ENCODE measurements around the gene METTL24. TPM values are rescaled to one million over a fixed set of nuclear protein-coding genes. Genes with fewer than 3 reads are reported as not detected.

Gene METTL24
- total RNA-seq, 1 experiment from 2014 or later: not detected

GRCh38 chr6:110284855-110285254 is 73.3 kb downstream of the METTL24 start:
- H3K9me2 ChIP-seq (ENCODE audit: insufficient read depth): no peaks in the 10 kb centered on the region
- H2AFZ ChIP-seq: no peak overlapping the region
- ChIA-PET POLR2A (ENCODE audit: unreplicated experiment) (no interaction called here), CTCF (no interaction called here)
- no peaks in the 10 kb centered on the region for H3F3A ChIP-seq (ENCODE audit: insufficient read depth, low read depth)
- no peak overlapping the region for H3K27ac ChIP-seq
- no peak for DNase-seq
- intact Hi-C loops (cut with micrococcal nuclease; ENCODE audit: unreplicated experiment): no loop called here
- no peak overlapping the region for H3K4me3 ChIP-seq
- no TSS peak for BruUV-seq (replicated peaks)
- H4K20me1 ChIP-seq (ENCODE audit: insufficient read depth): no peaks in the 10 kb centered on the region
- no peaks in the 10 kb centered on the region for H3K9me3 ChIP-seq (ENCODE audit: insufficient read depth, low read depth)
- H3K4me1 ChIP-seq (replicated peaks; ENCODE audit: insufficient read depth): no peaks in the 10 kb centered on the region
- TF ChIP-seq, protein P1, sequence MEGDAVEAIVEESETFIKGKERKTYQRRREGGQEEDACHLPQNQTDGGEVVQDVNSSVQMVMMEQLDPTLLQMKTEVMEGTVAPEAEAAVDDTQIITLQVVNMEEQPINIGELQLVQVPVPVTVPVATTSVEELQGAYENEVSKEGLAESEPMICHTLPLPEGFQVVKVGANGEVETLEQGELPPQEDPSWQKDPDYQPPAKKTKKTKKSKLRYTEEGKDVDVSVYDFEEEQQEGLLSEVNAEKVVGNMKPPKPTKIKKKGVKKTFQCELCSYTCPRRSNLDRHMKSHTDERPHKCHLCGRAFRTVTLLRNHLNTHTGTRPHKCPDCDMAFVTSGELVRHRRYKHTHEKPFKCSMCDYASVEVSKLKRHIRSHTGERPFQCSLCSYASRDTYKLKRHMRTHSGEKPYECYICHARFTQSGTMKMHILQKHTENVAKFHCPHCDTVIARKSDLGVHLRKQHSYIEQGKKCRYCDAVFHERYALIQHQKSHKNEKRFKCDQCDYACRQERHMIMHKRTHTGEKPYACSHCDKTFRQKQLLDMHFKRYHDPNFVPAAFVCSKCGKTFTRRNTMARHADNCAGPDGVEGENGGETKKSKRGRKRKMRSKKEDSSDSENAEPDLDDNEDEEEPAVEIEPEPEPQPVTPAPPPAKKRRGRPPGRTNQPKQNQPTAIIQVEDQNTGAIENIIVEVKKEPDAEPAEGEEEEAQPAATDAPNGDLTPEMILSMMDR (conservative IDR thresholded peaks at IDR 0.05): no peak
- no peak for TF ChIP-seq EZH2 (IDR thresholded peaks at IDR 0.05; ENCODE audit: low read depth)
- H3K27me3 ChIP-seq (ENCODE audit: insufficient read depth, low read depth): no peaks in the 10 kb centered on the region
- H3K36me3 ChIP-seq (ENCODE audit: low read depth): no peaks in the 10 kb centered on the region
- H3K79me2 ChIP-seq (ENCODE audit: low read depth): no peaks in the 10 kb centered on the region
- H3K4me2 ChIP-seq: no peak overlapping the region

DNA sequence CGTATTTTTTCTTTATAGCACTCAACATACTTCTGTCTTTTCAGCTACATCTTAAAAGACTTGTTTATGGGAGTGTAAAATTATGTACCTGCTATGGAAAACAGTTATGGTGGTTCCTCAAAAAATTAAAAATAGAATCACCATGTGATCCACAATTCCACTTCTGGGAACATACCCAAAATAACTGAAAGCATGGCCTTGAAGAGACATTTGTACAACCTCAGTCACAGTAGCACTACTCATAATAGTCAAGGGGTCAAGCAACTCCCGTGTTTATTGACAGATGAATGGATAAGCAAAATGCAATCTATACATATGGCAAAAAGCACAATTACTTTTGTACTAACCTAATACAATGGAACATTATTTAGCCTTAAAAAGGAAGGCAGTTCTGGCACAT is 74.5 kb downstream of the METTL24 start:
- intact Hi-C loops (cut with micrococcal nuclease; ENCODE audit: unreplicated experiment): no loop called here
- no peaks in the 10 kb centered on the region for H3K79me2 ChIP-seq (ENCODE audit: low read depth)
- ChIA-PET POLR2A (ENCODE audit: unreplicated experiment) (no interaction called here), CTCF (no interaction called here)
- DNase-seq: no peak
- H3K27ac ChIP-seq: no peak overlapping the region
- H3F3A ChIP-seq (ENCODE audit: insufficient read depth, low read depth): no peaks in the 10 kb centered on the region
- H3K36me3 ChIP-seq (ENCODE audit: low read depth): no peaks in the 10 kb centered on the region
- H4K20me1 ChIP-seq (ENCODE audit: insufficient read depth): no peaks in the 10 kb centered on the region
- no peaks in the 10 kb centered on the region for H3K4me1 ChIP-seq (replicated peaks; ENCODE audit: insufficient read depth)
- no peaks in the 10 kb centered on the region for H3K9me2 ChIP-seq (ENCODE audit: insufficient read depth)
- no peak overlapping the region for H3K4me2 ChIP-seq
- TF ChIP-seq, protein P1 (conservative IDR thresholded peaks at IDR 0.05): no peak
- no peak for TF ChIP-seq EZH2 (IDR thresholded peaks at IDR 0.05; ENCODE audit: low read depth)
- no peak overlapping the region for H2AFZ ChIP-seq
- no peak overlapping the region for H3K4me3 ChIP-seq
- no peaks in the 10 kb centered on the region for H3K9me3 ChIP-seq (ENCODE audit: insufficient read depth, low read depth)
- BruUV-seq (replicated peaks): no TSS peak
- H3K27me3 ChIP-seq (ENCODE audit: insufficient read depth, low read depth): no peaks in the 10 kb centered on the region

- H3K9me3 ChIP-seq (ENCODE audit: insufficient read depth, low read depth): no peaks in the 10 kb centered on the region
- H3K4me2 ChIP-seq: no peak overlapping the region
- intact Hi-C loops (cut with micrococcal nuclease; ENCODE audit: unreplicated experiment): no loop called here
- no peaks in the 10 kb centered on the region for H3K4me1 ChIP-seq (replicated peaks; ENCODE audit: insufficient read depth)
- H3K79me2 ChIP-seq (ENCODE audit: low read depth): no peaks in the 10 kb centered on the region
- ChIA-PET CTCF (no interaction called here), POLR2A (ENCODE audit: unreplicated experiment) (no interaction called here)
- no peak overlapping the region for H3K4me3 ChIP-seq
- no peaks in the 10 kb centered on the region for H3K36me3 ChIP-seq (ENCODE audit: low read depth)
- H3K9me2 ChIP-seq (ENCODE audit: insufficient read depth): no peaks in the 10 kb centered on the region
- DNase-seq: no peak
- H3K27ac ChIP-seq: no peak overlapping the region
- H2AFZ ChIP-seq: no peak overlapping the region
- H4K20me1 ChIP-seq (ENCODE audit: insufficient read depth): no peaks in the 10 kb centered on the region; the same call in 1 of the 2 replicates
- no peaks in the 10 kb centered on the region for H3F3A ChIP-seq (ENCODE audit: insufficient read depth, low read depth)
- no TSS peak for BruUV-seq (replicated peaks)
- H3K27me3 ChIP-seq (ENCODE audit: insufficient read depth, low read depth): no peaks in the 10 kb centered on the region
- TF ChIP-seq EZH2 (IDR thresholded peaks at IDR 0.05; ENCODE audit: low read depth): no peak
- TF ChIP-seq, protein P1 (conservative IDR thresholded peaks at IDR 0.05): no peak
These were observed 75.7 kb downstream of the METTL24 start for GRCh38 chr6:110282412-110282811.

Measured in PC-9 (cell line).